NCI-H2029 (cell line): ENCODE data around the gene CSMD2.

Experiments
- DNase-seq: peaks from one replicate; lab custom pipeline; 2025; lab: John Stamatoyannopoulos, UW

The CSMD2 gene

DNA sequence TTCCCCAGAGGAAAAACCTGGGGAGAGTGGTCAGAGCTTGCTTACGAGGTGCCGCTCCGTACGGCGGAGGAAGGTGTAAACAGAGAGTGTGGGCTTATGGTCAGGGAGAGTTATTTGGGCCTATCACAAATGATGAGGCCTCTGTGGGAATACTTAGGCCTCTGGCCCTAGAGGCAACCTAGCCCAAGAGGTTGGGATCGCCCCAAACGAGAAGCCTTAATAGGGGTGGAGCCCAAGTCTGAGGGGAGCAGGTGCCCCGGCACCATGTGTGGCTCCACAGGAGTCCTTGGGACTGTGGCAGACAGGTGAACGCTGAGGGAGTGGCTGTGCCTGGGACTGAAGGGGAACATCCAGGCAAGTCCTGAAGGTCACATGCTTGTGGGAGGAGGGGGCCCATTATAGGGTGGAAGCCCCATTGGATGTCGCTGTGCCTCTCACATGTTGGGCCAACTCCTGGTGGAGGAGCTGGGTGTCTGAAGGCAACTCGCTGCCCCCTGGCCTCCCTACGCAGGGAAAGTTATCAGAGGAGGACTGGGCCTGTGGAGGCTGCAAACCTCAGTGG lies 557.5 kb downstream of the CSMD2 start:
- DNase-seq, result no peak

DNA sequence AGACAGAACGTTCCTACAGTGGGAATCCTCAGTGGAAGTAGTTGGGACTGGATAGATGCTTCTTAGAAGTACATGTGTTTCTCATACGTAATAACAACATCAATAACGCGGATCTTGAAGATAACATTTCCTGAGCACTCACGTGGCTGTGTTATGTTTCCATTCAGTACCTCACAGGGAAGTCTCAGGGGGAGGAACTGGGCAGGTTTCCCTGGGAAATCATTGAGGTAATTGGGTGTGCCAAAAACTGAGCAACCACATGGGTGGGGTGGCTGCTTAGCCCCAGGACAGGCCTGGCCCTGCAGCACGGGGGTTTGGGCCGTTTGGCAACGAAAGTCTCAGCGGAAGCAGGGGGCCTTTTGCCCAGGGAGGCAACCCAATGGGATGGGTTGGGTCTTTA lies 558.8 kb downstream of the CSMD2 start:
- DNase-seq, result no peak

DNA sequence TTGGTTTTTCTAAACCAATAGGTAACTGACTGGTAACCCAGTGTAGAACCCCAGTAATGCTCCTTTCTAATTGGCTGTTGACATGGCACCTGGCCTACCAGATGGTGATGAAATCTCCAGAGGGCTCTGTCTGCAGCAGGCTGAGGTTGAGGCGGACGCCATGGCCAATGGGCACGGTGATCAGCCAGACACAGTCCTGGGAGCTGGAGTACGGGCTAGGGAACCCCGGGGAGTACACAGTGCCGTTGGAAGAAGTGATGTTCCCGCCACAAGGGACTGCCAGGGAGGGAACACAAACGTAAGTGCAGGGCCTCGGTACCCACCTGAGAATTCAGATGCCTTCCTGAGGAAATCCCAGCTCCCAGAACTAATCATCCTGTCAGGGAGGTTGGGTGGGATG lies 562.8 kb downstream of the CSMD2 start:
- DNase-seq, result no peak

GRCh38 chr1:33601751-33602150 lies 563.3 kb downstream of the CSMD2 start:
- no peak for DNase-seq

DNA sequence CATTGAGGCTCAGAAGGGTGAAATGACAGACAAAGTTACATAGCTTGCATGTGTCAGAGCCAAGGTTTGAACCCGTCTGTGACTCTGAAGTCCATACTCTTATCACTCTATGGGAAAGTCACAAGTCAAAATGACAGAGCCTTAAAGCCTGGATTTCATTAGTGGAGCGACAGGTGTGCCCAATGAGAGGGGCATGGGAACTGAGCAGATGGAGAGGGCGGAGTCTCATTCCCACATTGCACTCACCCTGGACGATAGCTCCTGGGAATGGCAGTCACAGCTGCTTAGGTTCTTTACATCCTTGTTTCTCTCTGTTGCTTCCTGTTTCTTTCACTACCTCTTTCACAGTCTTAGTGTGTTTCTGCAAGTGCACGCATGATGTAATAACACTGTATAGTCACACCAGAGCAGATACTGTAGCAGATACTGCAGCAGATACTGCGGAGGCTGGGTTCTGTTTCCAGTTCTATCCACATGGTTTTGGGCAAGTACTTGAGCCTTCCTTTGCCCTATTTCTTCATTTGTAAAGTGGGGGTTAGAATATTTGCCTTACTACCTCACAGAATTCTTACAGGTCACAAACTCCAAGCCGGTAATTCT lies 565.4 kb downstream of the CSMD2 start:
- no peak for DNase-seq

DNA sequence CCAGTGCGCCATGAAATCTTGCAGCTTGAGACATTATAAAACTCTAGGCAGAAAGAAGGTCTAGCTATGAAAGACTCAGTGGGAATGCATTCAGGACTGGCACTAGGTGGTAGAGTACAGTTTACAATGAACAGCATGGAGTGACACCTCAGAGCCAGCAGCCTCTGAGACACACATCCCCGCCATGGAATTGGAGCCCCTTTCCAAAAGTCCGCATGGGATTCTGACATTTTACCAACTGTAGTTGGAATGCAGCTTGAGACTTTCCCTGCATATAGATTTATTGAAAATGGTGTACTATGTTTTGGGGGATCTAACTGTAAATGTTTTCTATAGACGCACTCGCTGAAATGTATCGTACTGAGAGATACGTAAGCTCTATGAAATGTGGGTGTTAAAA lies 576.3 kb downstream of the CSMD2 start:
- DNase-seq, result no peak

DNA sequence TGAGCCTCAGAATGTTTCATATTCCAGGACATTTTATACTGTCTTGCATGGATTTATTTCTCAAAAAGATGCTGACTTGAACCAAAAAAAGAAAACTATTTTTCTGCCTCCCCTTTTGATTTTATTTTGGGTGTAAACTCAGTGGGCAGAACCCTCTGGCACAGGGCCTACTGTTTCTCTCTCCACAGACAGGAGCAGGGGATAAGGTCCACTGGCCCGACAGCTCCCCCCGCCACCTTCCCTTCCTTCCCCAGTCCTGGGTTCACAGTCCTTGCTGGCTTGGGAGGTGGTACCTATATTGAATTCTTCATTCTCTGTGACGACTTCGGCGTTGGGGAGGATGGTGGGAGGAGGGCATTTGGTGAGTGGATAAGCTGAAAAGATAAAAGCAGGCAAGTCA lies 578.2 kb downstream of the CSMD2 start:
- DNase-seq, result no peak

- DNase-seq, result no peak
Observed at GRCh38 chr1:33586106-33586505, 578.9 kb downstream of the CSMD2 start.

GRCh38 chr1:33583567-33583966 lies 581.5 kb downstream of the CSMD2 start:
- DNase-seq, result no peak

DNA sequence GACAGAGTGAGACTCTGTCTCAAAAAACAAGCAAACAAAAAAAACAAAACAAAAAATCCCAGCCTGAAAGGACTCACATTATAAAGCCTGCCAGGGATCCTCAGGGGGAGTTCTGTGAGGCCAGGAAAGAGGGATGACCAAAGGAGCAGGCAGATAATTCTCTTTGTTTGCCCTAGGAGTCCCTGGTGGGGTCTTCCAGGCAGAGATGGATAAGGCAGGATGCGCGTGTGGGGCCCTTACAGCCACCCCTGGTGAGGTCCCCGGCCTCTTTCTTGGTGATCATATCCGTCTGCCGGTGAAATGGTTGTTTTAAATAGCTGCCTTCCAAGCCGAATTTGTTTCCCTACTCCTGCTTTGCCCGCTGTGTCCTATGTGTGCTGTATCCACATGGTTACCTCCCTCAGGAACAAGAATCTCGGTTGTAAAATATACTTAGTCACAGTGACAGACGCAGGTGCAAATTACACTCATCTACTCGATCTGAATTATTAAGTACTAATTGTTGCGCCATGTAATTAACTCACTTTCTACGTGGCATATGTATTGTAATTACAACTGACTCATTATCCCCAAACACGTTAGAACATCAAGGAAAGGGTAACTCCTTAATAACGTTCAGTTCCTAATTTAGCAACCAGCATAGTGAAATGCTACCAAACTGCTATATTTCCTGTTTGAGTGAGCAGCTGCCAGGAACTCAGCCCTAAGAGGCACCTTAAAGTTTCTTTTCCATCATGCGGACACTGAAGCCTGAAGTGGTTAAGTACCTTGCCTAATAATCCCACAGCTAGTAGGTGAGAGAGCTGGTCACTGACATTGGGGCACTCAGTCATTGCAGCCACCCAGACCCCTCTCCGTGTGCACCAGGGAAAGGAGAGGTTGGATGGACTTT lies 586.2 kb downstream of the CSMD2 start:
- DNase-seq, result no peak

DNA sequence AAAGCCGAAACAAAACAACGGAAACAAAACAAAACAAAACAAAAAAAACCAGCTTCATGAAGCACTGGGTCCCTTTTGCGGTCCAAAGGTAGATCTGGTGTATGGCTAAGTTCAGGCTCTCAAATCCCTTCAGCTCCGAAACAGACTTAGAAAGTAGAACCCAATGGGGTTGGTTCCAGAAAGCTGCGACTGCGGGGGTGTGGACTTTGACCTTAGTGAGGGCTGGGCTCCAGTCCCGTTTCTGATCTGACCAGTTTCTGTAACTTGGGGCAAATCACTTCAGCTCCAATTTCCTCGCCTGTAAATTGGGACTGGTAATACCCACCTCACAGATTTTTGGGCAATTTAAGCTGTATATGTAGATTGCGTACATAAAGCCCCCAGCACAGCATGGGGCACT lies 587.4 kb downstream of the CSMD2 start:
- DNase-seq, result no peak

- DNase-seq, result peak; percentile 13
Observed at GRCh38 chr1:33576821-33577599, 588.0 kb downstream of the CSMD2 start.

DNA sequence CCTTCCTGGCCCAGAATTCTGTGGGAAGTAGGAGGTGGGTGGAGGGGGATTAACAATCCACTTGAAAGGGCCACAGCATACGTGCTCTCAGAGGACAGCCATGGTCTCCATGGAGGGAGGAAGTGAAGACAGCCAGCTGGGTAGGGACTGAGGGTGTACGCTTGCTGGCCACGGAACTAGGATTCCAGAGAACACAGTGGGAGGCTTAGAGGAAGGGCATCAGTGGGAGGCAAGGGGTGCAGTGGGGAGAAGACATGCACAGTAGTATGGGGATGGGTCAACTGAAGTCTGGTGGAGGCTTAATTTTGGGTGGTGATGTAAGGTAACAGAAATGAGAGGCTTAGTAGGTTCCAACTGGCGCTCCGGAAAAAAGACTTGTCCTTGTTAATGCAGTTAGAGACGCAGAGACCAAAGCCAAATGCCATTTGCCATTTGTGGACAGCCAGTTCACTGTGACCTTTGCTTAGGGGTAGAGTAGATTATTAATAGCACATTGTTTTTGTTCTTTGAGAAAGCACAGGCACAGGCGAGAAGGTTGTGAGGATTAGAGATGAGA lies 589.6 kb downstream of the CSMD2 start:
- no peak for DNase-seq

DNA sequence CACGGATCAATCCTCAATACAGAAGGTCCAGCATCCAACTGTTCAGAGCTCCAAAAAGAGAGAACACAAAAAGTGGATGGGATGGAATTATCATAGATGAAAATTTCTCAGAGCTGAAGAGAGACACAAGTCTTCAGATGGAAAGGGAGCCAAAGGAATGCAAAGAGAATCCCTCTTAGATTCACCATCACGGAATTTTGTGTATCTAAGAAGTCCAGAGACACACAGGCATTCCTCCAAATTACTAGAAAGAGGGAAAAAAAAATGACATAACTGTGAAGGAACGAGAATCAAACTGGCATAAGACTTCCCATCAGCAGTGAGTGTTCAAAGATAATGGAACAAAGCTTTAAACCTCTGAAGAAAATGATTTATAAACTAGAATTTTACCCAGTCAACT lies 591.4 kb downstream of the CSMD2 start:
- no peak for DNase-seq

DNA sequence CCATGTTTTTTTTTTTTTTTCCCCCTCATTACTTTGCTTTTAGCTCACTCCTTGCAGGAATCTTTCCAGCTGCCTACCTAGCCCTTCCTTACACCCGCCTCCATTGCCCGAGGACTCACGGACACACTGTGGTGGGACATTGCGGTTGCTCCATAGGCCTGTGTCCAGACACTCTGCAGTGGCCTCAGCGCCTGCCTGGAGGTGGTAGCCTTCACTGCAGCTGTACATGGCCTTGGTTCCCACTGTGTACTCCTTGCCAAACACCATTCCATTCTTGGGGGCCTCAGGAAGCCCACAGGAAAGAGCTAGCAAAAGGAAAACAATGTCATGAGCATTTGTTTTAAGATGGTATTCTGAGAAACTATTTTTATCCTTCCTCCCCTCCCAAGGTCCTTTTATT lies 592.6 kb downstream of the CSMD2 start:
- no peak for DNase-seq

DNA sequence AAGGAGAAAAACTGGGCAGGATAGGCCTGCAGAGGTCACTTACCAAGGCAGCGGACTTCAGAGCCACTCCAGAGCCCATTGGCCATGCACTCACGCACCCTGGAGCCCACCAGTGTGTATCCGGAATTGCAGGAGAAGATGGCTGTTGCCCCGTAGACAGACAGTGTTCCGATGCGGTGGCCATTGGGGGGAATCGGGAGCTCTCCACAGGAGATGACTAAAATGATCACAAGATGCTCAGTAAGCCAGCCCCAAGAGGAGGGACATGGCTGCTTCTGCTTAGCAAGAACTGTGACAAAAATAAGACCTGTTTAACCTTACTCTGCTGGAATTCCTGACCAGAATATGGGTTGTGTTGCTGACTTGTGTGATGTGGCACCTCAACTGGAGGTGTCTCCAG lies 595.7 kb downstream of the CSMD2 start:
- no peak for DNase-seq

DNA sequence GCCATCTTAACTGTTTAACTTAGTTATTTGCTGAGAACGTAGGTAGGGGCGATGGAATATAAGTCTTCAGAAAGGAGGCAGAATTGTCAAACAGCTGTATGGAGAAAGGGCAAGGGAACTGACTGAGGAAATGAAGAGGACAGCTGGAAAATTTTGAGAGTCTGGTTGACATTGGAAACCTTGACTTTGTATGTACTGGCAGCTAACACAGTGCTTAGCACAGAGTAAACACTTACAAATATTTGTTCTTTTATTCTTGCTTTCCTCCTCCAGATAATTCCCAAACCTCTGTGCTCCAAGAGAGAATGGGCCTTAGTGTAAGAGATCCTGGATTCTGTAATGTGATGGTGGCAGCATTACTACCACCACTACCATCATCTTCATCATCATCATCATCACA lies 601.3 kb downstream of the CSMD2 start:
- peak; percentile 68 for DNase-seq

GRCh38 chr1:33562563-33562962 lies 602.5 kb downstream of the CSMD2 start:
- DNase-seq, result no peak

DNA sequence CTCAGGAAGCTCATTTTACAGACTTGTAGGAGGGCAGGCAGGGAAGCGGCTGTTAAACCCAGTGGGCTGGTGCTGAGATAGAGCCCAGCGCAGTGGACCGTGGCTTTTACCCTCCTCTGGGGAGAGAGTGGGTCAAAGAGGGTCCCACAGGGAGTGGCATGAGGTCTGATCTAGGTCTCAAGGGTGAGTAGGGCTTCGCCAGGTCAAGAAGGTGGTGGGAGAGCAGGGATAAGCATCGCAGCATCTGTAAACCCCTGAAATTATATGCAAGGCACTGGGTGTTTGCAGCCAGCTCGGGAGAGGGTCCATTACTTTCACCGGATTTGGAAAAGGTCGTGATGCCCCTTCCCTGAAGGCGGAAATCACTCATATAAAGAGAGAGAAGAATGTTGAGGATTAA lies 603.5 kb downstream of the CSMD2 start:
- DNase-seq, result no peak

- DNase-seq, result no peak
Observed at GRCh38 chr1:33560680-33561079, 604.4 kb downstream of the CSMD2 start.

DNA sequence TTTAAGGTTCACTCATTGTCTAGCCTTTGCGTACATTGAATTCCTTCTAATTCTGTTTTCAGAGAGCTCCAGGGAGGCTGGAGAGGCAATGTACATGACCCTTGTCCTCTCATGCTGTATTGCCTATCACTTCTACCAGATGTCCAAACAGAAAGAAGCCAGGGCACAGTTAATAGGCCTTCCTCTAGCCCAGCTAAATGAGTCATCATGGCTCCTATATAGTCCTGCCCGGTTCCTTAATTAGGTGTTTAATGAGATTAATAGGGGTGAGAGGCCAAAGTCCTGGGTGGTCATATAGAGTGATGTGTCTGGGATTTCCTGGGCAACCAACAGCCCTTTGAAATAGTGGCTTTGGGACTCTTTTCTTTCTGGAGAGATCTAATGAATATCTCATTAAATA lies 616.3 kb downstream of the CSMD2 start:
- DNase-seq, result no peak

- DNase-seq, result no peak
Observed at GRCh38 chr1:33548319-33548718, 616.7 kb downstream of the CSMD2 start.
